WTC11 (cell line): ENCODE measurements around the gene CGNL1.

ENCODE experiments used
- CREM ChIP-seq: sonication (generic); formaldehyde crosslinking; IDR thresholded peaks from 2 replicates; pipeline ENCODE4 v1.8.1; 2022; ENCODE audit warnings: mild to moderate bottlenecking, missing genetic modification reagents, moderate library complexity
- SP1 ChIP-seq: sonication (generic); formaldehyde crosslinking; conservative IDR thresholded peaks from 2 replicates; pipeline ENCODE4 v1.8.1; 2022; ENCODE audit warnings: missing genetic modification reagents
- TF ChIP-seq, protein P1 (sequence below): fragments of 200-600 bp; IDR thresholded peaks from 2 replicates; pipeline ENCODE4 v1.8.0; 2022; ENCODE audit warnings: antibody characterized with exemption

DNA sequence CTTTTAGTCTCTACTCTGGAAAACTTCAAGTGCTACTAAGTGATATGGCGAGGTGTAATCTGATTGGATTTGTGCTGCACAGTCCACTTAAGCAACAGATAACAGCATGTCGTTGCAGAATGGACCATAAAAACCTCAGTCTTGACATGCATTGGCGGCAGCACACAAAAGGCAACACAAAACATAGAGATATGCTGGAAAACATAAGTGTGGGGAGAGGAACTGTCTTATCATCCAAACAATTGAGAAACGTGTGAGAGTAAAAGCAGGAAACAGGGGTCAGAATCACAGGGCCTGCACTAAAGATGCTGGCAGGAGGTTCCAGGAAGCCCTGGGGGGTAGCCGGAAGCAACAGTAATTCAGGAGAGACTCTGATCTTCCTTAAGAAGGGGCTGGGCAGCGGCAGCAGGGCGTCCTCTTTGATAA lies 82.1 kb downstream of the CGNL1 start:
- TF ChIP-seq, protein P1, sequence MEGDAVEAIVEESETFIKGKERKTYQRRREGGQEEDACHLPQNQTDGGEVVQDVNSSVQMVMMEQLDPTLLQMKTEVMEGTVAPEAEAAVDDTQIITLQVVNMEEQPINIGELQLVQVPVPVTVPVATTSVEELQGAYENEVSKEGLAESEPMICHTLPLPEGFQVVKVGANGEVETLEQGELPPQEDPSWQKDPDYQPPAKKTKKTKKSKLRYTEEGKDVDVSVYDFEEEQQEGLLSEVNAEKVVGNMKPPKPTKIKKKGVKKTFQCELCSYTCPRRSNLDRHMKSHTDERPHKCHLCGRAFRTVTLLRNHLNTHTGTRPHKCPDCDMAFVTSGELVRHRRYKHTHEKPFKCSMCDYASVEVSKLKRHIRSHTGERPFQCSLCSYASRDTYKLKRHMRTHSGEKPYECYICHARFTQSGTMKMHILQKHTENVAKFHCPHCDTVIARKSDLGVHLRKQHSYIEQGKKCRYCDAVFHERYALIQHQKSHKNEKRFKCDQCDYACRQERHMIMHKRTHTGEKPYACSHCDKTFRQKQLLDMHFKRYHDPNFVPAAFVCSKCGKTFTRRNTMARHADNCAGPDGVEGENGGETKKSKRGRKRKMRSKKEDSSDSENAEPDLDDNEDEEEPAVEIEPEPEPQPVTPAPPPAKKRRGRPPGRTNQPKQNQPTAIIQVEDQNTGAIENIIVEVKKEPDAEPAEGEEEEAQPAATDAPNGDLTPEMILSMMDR = no peak
- TF ChIP-seq CREM = no peak
- no peak for TF ChIP-seq SP1 (CRISPR knock-in tag)
